Stimulated activated CD4-positive, alpha-beta T cell treated with anti-CD3 and anti-CD28 coated beads, Interleukin-1b, Interleukin-23, amount 100 ng/mL, for 24 hours (primary cell): ENCODE measurements around the gene EXOC3L4.
A peak's percentile ranks its signal among the peaks of the same experiment; 100 is the strongest.
"Not testable (repeated sequence)": the region's sequence is repeated elsewhere in the genome, so short reads cannot be mapped to it uniquely, and the experiment has no call there.

Experiments used
- DNase-seq, 4 experiments: peaks; one replicate each; pipeline ENCODE4 v3.0.0-alpha.2; 2020; ENCODE audit warnings: low read depth in 4 of 4, low spot score in 1 of 4

EXOC3L4 gene

GRCh38 chr14:103094406-103095209 is at the start of gene EXOC3L4:
TSS of gene EXOC3L4 (plus strand) at chr14:103094725. CDS start at chr14:103100220, 5,495 bp downstream.
- DNase-seq = no peak

- no peak for DNase-seq
Measured at GRCh38 chr14:103045371-103045869, 49.1 kb upstream of the EXOC3L4 start.

GRCh38 chr14:103047453-103047852 is 47.1 kb upstream of the EXOC3L4 start:
- DNase-seq = not testable (repeated sequence)

- no peak for DNase-seq
Measured at GRCh38 chr14:103050935-103051334, 43.6 kb upstream of the EXOC3L4 start.

- DNase-seq = no peak
Measured at GRCh38 chr14:103052407-103052806, 42.1 kb upstream of the EXOC3L4 start.

- DNase-seq = no peak
Measured at GRCh38 chr14:103055695-103056094, 38.8 kb upstream of the EXOC3L4 start.

- no peak for DNase-seq
Measured at GRCh38 chr14:103056322-103057027, 38.0 kb upstream of the EXOC3L4 start.

GRCh38 chr14:103057028-103057371 is 37.5 kb upstream of the EXOC3L4 start:
- no peak for DNase-seq

- peak in 2 of 4 experiments; percentile 25 to 53 for DNase-seq
Measured at GRCh38 chr14:103057372-103058163, 37.0 kb upstream of the EXOC3L4 start, which contains the start of gene CDC42BPB. TSS of gene CDC42BPB (minus strand) at chr14:103057549. CDS start at chr14:103057173, 376 bp downstream.

- no peak for DNase-seq
Measured at GRCh38 chr14:103058164-103059055, 36.1 kb upstream of the EXOC3L4 start.

GRCh38 chr14:103059556-103059955 is 35.0 kb upstream of the EXOC3L4 start:
- DNase-seq = no peak

GRCh38 chr14:103061482-103061976 is 33.0 kb upstream of the EXOC3L4 start:
- no peak for DNase-seq

- no peak for DNase-seq
Measured at GRCh38 chr14:103064436-103064835, 30.1 kb upstream of the EXOC3L4 start.

- no peak for DNase-seq
Measured at GRCh38 chr14:103064978-103065377, 29.5 kb upstream of the EXOC3L4 start.

GRCh38 chr14:103065861-103066260 is 28.7 kb upstream of the EXOC3L4 start:
- DNase-seq = no peak

GRCh38 chr14:103066399-103066798 is 28.1 kb upstream of the EXOC3L4 start:
- DNase-seq = no peak

GRCh38 chr14:103067231-103067954 is 27.1 kb upstream of the EXOC3L4 start:
- DNase-seq = no peak

GRCh38 chr14:103068351-103069073 is 26.0 kb upstream of the EXOC3L4 start:
- no peak for DNase-seq
